Measurements from ENCODE around the gene C18orf54.

Gene C18orf54

DNA sequence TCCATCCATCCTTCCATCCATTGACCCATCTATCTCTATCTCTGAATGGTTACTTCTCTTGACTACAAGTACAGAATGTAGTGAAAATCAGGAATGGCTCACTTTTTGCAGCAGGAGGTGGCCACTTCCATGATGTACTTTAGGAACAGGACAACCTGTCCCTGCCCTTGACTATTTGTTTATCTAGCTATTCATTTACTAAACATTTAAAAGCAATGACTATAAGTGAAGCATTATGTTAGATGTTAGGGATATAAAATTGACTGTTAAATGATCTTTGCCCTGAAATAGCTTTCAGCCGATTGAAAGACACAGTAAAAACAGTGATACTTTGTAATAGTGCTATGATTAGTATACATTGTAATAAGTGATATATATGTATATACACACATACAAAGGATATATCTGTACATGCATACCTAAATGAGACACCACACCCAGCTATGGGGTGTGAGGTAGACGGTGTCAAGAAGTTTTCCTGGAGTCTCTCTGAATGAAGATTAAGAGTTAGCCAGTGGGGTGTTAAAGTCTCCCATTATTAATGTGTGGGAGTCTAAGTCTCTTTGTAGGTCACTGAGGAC lies 68.5 kb downstream of the C18orf54 start:
- Histone ChIP-seq H3K4me3 (ENCODE audit: low read depth in 1 of 2, low read length in 1 of 2) (no peak overlapping the region), H3K27me3 (no peaks in the 10 kb centered on the region), H3K27ac (no peak overlapping the region), H3K4me1 (ENCODE audit: control insufficient read depth in 1 of 2, insufficient read depth in 1 of 2, low read depth in 1 of 2, low read length in 1 of 2) (no peaks in the 10 kb centered on the region), H3K9me3 (no peaks in the 10 kb centered on the region), H3K36me3 (no peaks in the 10 kb centered on the region)
- TF ChIP-seq, protein P1, sequence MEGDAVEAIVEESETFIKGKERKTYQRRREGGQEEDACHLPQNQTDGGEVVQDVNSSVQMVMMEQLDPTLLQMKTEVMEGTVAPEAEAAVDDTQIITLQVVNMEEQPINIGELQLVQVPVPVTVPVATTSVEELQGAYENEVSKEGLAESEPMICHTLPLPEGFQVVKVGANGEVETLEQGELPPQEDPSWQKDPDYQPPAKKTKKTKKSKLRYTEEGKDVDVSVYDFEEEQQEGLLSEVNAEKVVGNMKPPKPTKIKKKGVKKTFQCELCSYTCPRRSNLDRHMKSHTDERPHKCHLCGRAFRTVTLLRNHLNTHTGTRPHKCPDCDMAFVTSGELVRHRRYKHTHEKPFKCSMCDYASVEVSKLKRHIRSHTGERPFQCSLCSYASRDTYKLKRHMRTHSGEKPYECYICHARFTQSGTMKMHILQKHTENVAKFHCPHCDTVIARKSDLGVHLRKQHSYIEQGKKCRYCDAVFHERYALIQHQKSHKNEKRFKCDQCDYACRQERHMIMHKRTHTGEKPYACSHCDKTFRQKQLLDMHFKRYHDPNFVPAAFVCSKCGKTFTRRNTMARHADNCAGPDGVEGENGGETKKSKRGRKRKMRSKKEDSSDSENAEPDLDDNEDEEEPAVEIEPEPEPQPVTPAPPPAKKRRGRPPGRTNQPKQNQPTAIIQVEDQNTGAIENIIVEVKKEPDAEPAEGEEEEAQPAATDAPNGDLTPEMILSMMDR (IDR thresholded peaks at IDR 0.05), result no peak

All from neutrophil (primary cell).